ENCODE results near the gene MOGAT3. TPM values are rescaled to one million over a fixed set of nuclear protein-coding genes. Genes with fewer than 3 reads are reported as not detected.

Gene MOGAT3
- total RNA-seq, 1 donor from 2014 or later, result not detected

GRCh38 chr7:101165075-101165957 lies 35.5 kb downstream of the MOGAT3 start, which contains the start of gene VGF:
Gene VGF (minus strand): TSS chr7:101165569. CDS start chr7:101164843, 726 bp downstream.
- DNase-seq (ENCODE audit: low spot score, unreplicated experiment), result peak; percentile 80
- no peak for TF ChIP-seq CTCF (IDR thresholded peaks at IDR 0.05; ENCODE audit: unreplicated experiment)
- Mint-ChIP-seq H3K4me1 (ENCODE audit: low read depth) (peaks cover 12% of the 10 kb centered on the region), H3K27ac (peak within 1 kb of the TSS; percentile 59), H3K9me3 (ENCODE audit: low read depth) (no peaks in the 10 kb centered on the region), H3K36me3 (ENCODE audit: insufficient read depth) (peaks cover under 1% of the 10 kb centered on the region), H3K27me3 (peaks cover 66% of the 10 kb centered on the region), H3K4me3 (ENCODE audit: low read depth) (peak within 1 kb of the TSS; percentile 51)

GRCh38 chr7:101164071-101164840 lies 36.6 kb downstream of the MOGAT3 start:
- Mint-ChIP-seq H3K36me3 (ENCODE audit: insufficient read depth) (peaks cover 4% of the 10 kb centered on the region), H3K4me3 (ENCODE audit: low read depth) (peak overlapping the region; percentile 14), H3K27ac (no peak overlapping the region), H3K27me3 (peaks cover 56% of the 10 kb centered on the region), H3K9me3 (ENCODE audit: low read depth) (no peaks in the 10 kb centered on the region), H3K4me1 (ENCODE audit: low read depth) (peaks cover 10% of the 10 kb centered on the region)
- peak; percentile 53 for DNase-seq (ENCODE audit: low spot score, unreplicated experiment)
- no peak for TF ChIP-seq CTCF (IDR thresholded peaks at IDR 0.05; ENCODE audit: unreplicated experiment)

- peak overlapping the region; percentile 56 for H3K4me3 Mint-ChIP-seq (ENCODE audit: low read depth)
- no peak overlapping the region for H3K27ac Mint-ChIP-seq
- DNase-seq (ENCODE audit: low spot score, unreplicated experiment), result no peak
- no peak for TF ChIP-seq CTCF (IDR thresholded peaks at IDR 0.05; ENCODE audit: unreplicated experiment)
- peaks cover 49% of the 10 kb centered on the region for H3K27me3 Mint-ChIP-seq
- H3K36me3 Mint-ChIP-seq (ENCODE audit: insufficient read depth), result peaks cover 5% of the 10 kb centered on the region
- peaks cover 10% of the 10 kb centered on the region for H3K4me1 Mint-ChIP-seq (ENCODE audit: low read depth)
- no peaks in the 10 kb centered on the region for H3K9me3 Mint-ChIP-seq (ENCODE audit: low read depth)
Observed at GRCh38 chr7:101163279-101164070, 37.4 kb downstream of the MOGAT3 start.

- TF ChIP-seq CTCF (IDR thresholded peaks at IDR 0.05; ENCODE audit: unreplicated experiment), result no peak
- DNase-seq (ENCODE audit: low spot score, unreplicated experiment), result no peak
- Mint-ChIP-seq H3K36me3 (ENCODE audit: insufficient read depth) (peaks cover 9% of the 10 kb centered on the region), H3K27ac (peak overlapping the region; percentile 76), H3K27me3 (peaks cover 41% of the 10 kb centered on the region), H3K9me3 (ENCODE audit: low read depth) (no peaks in the 10 kb centered on the region), H3K4me3 (ENCODE audit: low read depth) (peak overlapping the region; percentile 64), H3K4me1 (ENCODE audit: low read depth) (peaks cover 10% of the 10 kb centered on the region)
Observed at GRCh38 chr7:101162551-101163278, 38.1 kb downstream of the MOGAT3 start.
